ENCODE results near the gene CAPN8. TPM values are rescaled to one million over a fixed set of nuclear protein-coding genes. Genes with fewer than 3 reads are reported as not detected.

Gene CAPN8
- total RNA-seq, 1 donor from 2014 or later: 70.6 TPM

GRCh38 chr1:223712850-223713474 is 47.5 kb upstream of the CAPN8 start:
- Histone ChIP-seq H3K27me3 (ENCODE audit: low read depth) (no peaks in the 10 kb centered on the region), H3K36me3 (peaks cover 10% of the 10 kb centered on the region), H3K27ac (peak overlapping the region; percentile 100), H3K4me3 (peak overlapping the region; percentile 88), H3K4me1 (peaks cover 71% of the 10 kb centered on the region), H3K9me3 (no peaks in the 10 kb centered on the region)
- ATAC-seq: peak; percentile 69 to 72
- peak; percentile 67 for DNase-seq
- TF ChIP-seq, protein P1, sequence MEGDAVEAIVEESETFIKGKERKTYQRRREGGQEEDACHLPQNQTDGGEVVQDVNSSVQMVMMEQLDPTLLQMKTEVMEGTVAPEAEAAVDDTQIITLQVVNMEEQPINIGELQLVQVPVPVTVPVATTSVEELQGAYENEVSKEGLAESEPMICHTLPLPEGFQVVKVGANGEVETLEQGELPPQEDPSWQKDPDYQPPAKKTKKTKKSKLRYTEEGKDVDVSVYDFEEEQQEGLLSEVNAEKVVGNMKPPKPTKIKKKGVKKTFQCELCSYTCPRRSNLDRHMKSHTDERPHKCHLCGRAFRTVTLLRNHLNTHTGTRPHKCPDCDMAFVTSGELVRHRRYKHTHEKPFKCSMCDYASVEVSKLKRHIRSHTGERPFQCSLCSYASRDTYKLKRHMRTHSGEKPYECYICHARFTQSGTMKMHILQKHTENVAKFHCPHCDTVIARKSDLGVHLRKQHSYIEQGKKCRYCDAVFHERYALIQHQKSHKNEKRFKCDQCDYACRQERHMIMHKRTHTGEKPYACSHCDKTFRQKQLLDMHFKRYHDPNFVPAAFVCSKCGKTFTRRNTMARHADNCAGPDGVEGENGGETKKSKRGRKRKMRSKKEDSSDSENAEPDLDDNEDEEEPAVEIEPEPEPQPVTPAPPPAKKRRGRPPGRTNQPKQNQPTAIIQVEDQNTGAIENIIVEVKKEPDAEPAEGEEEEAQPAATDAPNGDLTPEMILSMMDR (IDR thresholded peaks at IDR 0.05): no peak
- intact Hi-C loops (cut with DNase I): loop anchor here (5.0 kb wide), 1 partner anchor 34 kb away; no protein-coding TSS in a partner anchor

- Histone ChIP-seq H3K36me3 (peaks cover 4% of the 10 kb centered on the region), H3K27ac (peak within 1 kb of the TSS; percentile 100), H3K4me3 (peak within 1 kb of the TSS; percentile 88), H3K9me3 (no peaks in the 10 kb centered on the region), H3K4me1 (peaks cover 71% of the 10 kb centered on the region), H3K27me3 (ENCODE audit: low read depth) (no peaks in the 10 kb centered on the region)
- intact Hi-C loops (cut with DNase I): loop anchor here (5.0 kb wide), 1 partner anchor 35 kb away; no protein-coding TSS in a partner anchor
- TF ChIP-seq, protein P1 (IDR thresholded peaks at IDR 0.05): peak; percentile 74
- peak; percentile 90 for DNase-seq
- ATAC-seq: peak; percentile 94
These were observed 46.8 kb upstream of the CAPN8 start, which contains the start of gene CAPN2 for GRCh38 chr1:223712194-223712849. Gene CAPN2, plus strand, starts transcription at chr1:223712539. Its CDS starts 102 bp downstream, at chr1:223712641.

DNA sequence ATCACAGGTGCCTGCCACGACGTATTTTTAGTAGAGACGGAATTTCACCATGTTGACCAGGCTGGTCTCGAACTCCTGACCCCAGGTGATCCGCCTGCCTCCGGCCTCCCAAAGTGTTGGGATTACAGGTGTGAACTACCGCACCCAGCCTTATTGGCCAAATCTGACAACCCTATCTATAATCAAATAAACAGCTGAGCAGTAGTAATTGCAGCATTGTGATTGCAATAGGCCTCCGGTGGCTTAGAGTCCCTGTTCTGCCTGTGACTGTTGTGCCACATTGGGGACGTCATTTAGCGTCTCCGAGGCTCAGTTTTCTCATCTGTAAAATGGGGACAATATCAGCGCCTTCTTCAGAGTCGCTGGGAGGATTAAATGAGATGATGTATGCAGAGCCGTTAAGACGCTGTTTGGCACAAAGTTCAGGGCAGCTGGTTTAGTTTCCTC is 46.3 kb upstream of the CAPN8 start:
- no peak for ATAC-seq

DNA sequence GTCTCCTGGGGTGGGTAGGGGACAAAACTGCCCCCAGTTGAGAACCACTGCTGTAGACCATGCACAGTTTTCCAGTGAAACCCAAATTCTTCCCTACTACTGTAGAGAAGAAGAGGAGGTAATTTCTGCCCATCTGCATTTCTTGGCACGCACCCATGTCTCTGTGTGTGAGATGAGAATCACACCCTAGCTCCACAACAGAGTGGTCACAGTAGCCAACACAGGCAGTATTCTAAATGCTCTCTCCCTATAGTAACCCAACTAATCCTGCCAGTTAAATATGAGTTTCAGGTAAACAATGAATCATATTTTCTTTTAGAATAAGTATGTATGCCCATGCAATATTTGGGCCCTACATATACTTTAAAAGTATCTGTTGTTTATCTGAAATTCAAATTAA is 45.7 kb upstream of the CAPN8 start:
- H3K4me3 ChIP-seq: no peak overlapping the region
- TF ChIP-seq, protein P1 (IDR thresholded peaks at IDR 0.05): no peak
- H3K27ac ChIP-seq: no peak overlapping the region
- no peak for ATAC-seq
- H3K36me3 ChIP-seq: no peaks in the 10 kb centered on the region
- intact Hi-C loops (cut with DNase I): loop anchor here (5.0 kb wide), 1 partner anchor 36 kb away; no protein-coding TSS in a partner anchor
- H3K4me1 ChIP-seq: peaks cover 71% of the 10 kb centered on the region
- no peaks in the 10 kb centered on the region for H3K27me3 ChIP-seq (ENCODE audit: low read depth)
- no peak for DNase-seq
- H3K9me3 ChIP-seq: no peaks in the 10 kb centered on the region

More for the DNA sequence above, 46.3 kb upstream of the CAPN8 start:
- TF ChIP-seq, protein P1 (IDR thresholded peaks at IDR 0.05): no peak
- intact Hi-C loops (cut with DNase I): loop anchor here (5.0 kb wide), 1 partner anchor 36 kb away; no protein-coding TSS in a partner anchor
- peak overlapping the region; percentile 88 for H3K4me3 ChIP-seq
- H3K4me1 ChIP-seq: peaks cover 71% of the 10 kb centered on the region
- peak overlapping the region; percentile 100 for H3K27ac ChIP-seq
- no peak for DNase-seq
- H3K9me3 ChIP-seq: no peaks in the 10 kb centered on the region
- no peaks in the 10 kb centered on the region for H3K27me3 ChIP-seq (ENCODE audit: low read depth)
- no peaks in the 10 kb centered on the region for H3K36me3 ChIP-seq

DNA sequence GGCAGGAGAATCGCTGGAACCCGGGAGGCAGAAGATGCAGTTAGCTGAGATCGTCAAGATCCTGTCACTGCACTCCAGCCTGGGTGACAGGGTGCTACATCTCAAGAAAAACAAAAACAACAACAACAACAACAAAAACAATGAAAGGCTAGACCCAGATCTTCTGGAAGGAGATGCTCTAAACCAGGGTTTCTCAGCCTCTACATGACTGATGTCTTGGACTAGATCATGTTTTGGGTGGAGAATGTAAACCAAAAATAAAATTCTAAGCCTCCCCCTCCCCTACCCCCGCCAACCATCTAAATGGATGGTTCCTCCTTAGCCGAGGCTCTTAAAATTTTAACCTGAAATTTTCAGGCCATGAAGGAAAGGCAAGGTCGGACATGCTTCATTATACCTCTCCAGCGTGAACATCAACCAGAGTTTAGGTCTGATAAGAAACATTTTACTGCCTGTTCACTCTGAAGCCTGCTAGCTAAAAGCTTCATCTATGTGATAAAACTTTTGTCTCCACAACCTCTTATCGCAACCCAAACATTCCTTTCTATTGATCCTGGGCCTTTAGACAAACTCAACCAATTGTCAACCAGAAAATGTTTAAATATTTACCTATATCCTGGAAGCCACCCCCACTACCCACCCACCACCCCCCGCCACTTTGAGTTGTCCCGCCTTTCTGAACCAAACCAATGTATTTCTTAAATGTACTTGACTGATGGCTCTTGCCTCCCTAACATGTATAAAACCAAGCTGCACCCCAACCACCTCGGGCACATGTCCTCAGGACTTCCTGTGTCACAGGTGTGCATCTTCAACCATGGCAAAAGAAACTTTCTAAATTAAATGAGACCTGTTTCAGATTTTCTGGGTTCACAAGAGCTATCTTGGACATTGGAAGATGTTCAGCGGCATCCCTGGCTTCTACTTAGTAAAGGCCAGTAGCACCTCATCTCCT is 45.0 kb upstream of the CAPN8 start:
- ATAC-seq (no peak), DNase-seq (no peak)
- Histone ChIP-seq H3K27ac (no peak overlapping the region), H3K9me3 (no peaks in the 10 kb centered on the region), H3K4me1 (peaks cover 69% of the 10 kb centered on the region), H3K36me3 (no peaks in the 10 kb centered on the region), H3K4me3 (no peak overlapping the region), H3K27me3 (ENCODE audit: low read depth) (no peaks in the 10 kb centered on the region)
- intact Hi-C loops (cut with DNase I): loop anchor here (5.0 kb wide), 1 partner anchor 37 kb away; no protein-coding TSS in a partner anchor
- TF ChIP-seq, protein P1 (IDR thresholded peaks at IDR 0.05): no peak
